HS-5 (cell line): Measurements from ENCODE around the gene GMNC.

Experiments used
- DNase-seq: peaks from one replicate; pipeline ENCODE4 v3.0.0-alpha.2; 2012; ENCODE audit warnings: low read depth

Gene GMNC

DNA sequence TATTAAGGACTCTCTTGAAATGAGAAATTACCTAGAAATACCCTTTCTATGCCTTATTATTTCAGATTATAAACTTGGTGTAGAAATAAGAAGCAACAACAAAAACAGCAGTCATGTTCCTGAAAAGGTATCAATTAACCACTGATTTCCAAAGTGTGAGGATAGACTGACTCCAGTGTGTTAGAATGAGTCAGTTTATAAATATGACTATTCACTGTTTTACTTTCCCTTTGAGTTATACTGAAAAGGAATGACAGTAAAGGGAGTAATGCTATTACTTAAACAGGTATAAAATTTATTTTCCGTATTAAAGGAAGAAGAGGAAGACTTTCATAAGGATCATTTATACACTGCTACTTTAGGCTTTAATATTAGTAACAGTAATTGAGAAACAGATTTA is 12.9 kb downstream of the GMNC start:
- DNase-seq: no peak

DNA sequence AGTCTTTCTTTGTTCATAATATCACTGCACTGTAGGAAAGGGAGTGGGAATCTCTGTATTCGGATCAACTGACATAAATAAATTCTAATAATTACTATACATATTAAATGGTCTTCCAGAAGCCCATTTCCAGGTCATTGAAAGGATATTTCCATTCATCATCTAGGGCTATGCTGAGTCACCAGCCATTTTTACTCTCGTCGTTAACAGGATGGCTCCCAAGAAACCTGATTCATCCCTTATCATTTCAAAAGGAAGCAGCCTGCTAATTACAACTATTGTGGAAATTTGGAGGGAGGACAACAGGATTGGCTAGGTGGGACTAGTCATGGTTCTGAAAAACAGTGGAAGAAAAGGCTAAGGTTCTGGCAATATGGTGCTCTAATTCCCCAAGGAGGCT is 13.6 kb downstream of the GMNC start:
- DNase-seq: peak; percentile 34

DNA sequence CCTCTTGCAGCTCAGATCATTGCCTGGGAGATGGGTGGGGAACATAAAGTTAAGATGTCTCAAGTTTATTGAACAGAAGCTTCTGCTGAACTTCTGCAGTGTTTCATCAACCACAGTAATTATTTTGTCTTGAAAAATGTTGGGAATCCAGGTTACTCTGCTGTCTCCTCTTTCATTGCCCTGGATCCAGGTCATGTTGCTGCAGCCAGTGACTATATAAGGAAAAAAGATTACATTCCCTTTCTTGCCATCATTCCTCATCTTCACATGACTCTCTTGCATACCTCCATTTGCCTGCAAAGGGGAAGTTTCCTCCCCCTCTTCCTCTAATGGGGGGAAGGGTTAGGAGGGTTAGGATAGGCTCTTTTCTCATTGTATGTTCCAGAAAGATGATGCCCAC is 15.1 kb downstream of the GMNC start:
- no peak for DNase-seq

DNA sequence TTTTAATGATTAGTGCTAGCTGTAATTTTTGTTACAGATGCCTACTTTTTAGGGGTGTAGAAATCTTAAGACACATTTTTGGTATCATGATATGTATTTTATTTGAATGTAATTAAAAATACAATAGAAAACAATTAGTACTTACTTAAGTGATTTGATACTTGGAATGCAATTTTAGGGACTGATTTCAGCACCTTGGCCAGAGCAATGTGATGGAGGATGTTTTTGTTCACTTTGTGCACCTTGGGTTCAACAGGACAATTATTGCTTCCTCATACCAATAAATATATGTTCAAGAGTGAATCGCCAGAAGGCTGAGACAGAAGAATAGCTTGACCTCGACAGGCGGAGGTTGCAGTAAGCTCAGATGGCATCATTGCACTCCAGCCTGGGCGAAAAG is 22.3 kb downstream of the GMNC start:
- no peak for DNase-seq

DNA sequence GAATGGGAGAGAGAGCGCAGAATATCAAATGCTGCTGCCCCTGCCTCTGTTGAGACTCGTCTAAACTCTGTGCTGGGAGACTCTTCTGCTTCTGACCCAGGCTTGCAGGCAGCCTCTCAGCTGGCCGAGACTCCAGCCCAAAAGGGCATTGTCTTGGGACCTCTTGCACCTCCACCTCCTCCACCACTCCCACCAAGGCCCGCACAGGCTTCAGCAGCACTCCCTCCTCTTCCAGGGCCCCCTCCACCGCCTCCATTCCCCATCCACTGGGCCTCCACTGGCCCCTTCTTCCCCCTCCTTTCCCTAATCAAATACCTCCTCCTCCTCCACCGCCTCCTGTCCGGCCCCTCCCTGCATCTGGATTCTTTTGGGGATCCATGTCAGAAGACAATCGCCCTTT is 31.3 kb downstream of the GMNC start:
- DNase-seq: no peak

DNA sequence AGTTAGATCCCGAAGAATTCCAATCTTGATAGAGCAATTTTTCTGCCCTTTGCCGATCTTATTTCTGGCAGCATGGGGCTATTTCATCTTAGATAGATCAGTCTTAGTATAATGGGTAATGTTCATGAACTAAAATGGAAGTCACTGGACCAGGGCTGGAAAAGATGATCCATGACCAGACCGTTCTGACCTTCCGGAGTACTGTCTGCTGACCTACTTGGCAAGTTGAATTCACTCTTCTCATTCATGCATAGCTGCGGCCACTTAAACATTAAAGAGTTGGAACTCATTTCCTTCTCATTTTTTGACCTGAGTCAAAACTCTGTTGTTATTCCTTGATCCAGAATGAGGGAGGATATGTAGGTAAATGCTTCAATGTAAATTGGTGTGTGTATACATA is 32.5 kb downstream of the GMNC start:
- DNase-seq: no peak

DNA sequence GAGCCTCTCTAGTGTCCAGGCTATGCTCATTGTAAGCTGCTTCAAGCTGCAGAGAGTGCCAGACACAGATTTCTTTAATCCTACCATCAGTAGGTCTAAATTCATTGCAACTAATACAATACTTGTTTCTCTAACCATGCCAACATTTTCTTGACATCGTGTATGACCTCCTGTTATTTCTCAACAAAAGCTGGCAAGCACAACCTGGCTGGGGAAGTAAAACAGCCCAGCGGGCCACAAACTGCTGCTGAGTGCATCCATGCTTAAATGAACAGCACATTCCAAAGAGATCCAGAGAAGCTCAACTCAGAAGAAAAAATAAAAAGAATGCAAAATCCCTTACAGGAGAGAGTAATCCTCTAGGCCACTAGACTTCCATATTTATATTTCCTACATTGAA is 36.5 kb downstream of the GMNC start:
- DNase-seq: no peak

DNA sequence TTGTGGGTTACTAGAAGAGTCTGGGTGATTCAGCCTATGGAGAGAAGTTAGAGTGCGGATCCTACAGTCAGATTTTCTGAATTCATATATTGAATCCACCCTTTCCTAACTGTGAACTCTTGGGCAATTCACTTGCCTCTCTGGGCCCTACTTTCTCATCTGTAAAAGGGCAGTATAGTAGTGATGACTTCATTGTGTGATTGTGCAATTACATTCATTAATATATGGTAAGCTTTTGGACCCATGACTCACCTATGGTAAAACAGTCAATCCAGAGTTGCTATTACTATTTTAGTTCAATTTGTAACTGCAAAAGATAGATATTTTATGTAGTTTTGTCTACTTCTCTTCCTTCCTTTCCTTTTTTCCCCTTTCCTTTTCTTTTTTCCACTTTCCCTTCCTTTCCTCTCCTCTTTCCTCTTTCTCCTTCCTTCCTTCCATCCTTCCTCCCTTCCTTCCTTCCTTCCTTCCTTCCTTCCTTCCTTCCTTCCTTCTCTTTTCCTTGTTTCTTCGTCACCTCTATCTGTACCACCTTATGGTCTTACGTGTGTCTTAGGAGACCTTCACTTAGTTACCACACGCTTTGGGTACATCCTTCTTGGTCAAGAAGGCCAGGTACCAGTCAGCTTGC is 37.0 kb downstream of the GMNC start:
- peak; percentile 22 for DNase-seq

DNA sequence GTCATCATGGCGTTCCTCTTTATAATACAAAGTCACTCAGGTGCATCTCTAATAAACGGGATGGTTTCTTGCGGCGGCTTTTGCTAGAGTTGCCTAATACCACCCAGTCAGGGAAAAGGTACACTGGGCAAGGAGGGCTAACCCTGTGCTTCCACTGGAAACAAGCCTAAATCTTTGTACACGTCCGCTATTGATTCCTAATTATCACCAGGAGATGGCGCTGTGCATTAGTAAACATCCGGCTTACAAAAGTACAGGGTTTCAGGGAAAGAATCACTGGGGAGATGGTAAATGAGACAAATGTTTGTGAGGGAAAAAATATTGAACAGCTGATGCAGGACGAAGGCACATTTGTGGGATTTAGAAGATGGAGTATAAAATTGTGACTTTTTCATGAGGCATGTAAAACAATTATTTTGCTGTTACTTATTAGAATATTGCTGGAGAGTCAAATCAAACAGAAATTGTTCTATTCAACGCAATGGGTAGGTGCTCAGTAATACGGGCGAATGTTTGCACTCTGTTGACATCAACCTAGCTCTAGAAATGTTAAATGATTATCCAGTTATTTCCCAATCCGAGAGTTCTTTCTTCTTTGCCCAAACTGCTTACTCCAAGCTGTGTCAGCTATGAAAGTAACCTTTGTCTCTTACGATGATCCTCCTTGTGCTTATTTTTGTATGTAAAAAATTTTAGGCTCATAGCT is 50.6 kb downstream of the GMNC start:
- peak; percentile 69 for DNase-seq

DNA sequence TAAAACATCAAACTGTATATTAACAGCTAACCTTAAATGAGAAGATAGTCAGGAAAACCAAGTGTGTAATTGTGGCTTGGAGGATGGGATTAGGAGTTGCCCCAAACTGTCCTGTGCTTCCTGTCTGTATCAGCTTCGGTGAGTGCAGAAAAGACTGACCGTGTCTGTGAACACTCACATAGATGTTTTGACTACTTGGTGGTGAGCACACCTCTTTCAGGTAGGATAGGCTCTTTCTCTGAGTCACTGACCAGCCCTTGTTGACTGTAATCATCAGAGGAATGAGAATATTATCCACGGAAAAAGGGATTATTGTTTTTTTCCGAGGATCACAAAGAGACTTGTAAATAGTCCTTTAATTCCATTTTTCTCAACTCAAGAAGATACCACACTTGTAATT is 51.5 kb downstream of the GMNC start:
- DNase-seq: no peak

DNA sequence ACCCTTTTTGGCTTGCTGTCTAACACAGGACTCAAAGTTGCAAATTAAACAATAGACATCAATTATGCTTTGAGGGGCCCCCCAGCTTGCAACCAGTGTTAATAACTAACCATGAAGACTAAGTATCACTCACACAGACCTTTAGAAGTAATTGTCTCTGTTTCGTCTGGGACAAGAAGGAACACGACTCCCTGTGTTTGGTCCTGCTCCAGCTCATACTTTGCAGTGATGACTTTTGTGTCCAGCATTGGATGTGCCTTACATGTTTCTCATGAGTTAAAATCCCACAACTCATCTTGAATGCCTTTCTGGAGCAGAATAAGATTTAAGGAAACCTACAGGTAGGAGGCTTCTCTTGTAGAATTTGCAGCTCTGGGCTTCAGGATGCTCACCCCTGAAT is 53.1 kb downstream of the GMNC start:
- DNase-seq: no peak

DNA sequence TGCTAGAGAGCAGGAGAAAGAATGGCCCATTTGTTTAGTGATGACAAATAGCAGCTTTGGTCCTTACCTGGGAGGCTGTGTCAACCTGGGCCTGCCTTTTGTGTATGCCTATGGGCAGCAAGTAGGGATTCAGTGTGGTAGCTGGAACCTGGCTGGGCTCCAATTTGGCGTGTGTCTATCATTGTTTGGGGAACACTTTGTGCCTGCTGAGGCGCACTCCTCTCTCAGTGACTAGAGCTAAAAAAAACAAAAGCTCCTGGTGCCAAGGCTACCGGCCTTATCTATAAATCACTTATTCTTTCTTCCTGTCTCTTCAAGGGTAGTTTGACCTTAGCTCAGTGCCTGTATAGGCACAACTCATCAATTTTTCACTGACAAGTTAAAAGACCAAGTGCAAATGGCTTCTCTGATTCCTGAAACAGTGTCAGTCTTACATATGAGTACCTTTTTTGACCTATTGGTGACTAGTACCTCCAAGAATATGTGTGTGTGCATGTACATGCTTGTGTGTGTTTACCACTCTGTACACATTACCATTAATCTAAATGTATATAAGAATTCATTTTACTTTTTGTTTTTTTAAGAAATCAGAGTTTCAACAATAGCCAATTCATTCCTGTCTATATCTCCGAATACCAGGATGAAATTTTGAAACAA is 54.6 kb downstream of the GMNC start:
- no peak for DNase-seq
